GM12891 (cell line): ENCODE data around the gene CYP26B1.

Source experiments
- PAX5 ChIP-seq: IDR thresholded peaks from 2 replicates; pipeline ENCODE4 v1.6.1; 2011; ENCODE audit warnings: low read length, moderate library complexity, mild to moderate bottlenecking; ENCODE audit not compliant: insufficient read depth, severe bottlenecking
- POLR2A ChIP-seq: IDR thresholded peaks from 2 replicates; pipeline ENCODE4 v1.6.1; 2011; ENCODE audit warnings: low read depth, low read length, control low read depth
- POLR2AphosphoS5 ChIP-seq: IDR thresholded peaks from 2 replicates; pipeline ENCODE4 v1.6.1; 2011; ENCODE audit warnings: low read depth, low read length, control low read depth
- POU2F2 ChIP-seq: IDR thresholded peaks from 2 replicates; pipeline ENCODE4 v1.6.1; 2011; ENCODE audit warnings: low read depth, mild to moderate bottlenecking, control low read depth, low read length, moderate library complexity
- SPI1 ChIP-seq: IDR thresholded peaks from 2 replicates; pipeline ENCODE4 v1.6.1; 2011; ENCODE audit warnings: low read depth, low read length, control low read depth
- TAF1 ChIP-seq: IDR thresholded peaks from 2 replicates; pipeline ENCODE4 v1.6.1; 2011; ENCODE audit warnings: low read depth, low read length, control low read depth

DNA sequence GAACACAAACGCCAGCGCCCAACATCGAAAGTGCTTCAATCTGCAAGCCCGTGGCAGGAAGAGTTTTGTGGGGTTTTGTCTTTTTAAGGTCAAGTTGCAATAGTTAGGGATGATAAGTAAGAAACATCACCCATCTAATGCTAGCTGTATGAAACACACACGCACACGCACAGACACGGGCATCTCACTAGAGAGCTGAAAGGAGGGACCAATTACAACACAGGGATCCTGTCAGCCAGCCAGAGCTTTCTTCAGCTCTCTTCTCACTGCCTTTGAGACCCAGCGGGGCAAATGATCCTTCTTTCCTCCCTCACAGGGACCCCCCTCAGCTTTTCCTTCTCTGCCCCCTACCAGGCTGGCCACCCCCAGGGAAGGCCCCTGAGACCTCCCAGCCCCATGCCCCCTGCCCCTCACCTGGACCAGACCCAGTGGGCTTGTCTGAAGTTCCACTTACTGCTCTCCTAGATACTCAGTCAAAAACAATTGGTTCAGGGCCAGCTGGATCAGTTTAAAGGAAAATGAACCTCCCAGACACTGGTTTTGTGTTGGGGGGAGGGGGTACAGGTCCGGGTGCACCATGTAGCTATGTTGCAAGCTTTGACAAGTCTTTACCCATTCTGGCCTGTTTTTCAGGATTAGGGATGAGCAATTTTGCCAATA lies 17.9 kb downstream of the CYP26B1 start:
- no peak for TF ChIP-seq POLR2A
- TF ChIP-seq POLR2AphosphoS5, result no peak
- no peak for TF ChIP-seq POU2F2
- no peak for TF ChIP-seq TAF1
- TF ChIP-seq SPI1, result no peak
- no peak for TF ChIP-seq PAX5
